SK-N-SH (cell line): ENCODE measurements around the gene PROSER2.

ENCODE experiments used
- CHD2 ChIP-seq: fragments of 150-350 bp; IDR thresholded peaks from 2 replicates; pipeline ENCODE4 v1.6.1; 2018; ENCODE audit warnings: low read length; ENCODE audit not compliant: partially characterized antibody
- EZH2phosphoT487 ChIP-seq: fragments of 200-600 bp; sonication (generic); IDR thresholded peaks from 2 replicates; pipeline ENCODE4 v1.6.1; 2017; ENCODE audit warnings: low read depth, mixed run types, mild to moderate bottlenecking, antibody characterized with exemption, moderate library complexity, borderline replicate concordance
- POLR2AphosphoS5 ChIP-seq: IDR thresholded peaks from 2 replicates; pipeline ENCODE4 v1.6.1; 2012; ENCODE audit warnings: low read depth, low read length
- RAD21 ChIP-seq: IDR thresholded peaks from 2 replicates; pipeline ENCODE4 v1.6.1; 2012; ENCODE audit warnings: mild to moderate bottlenecking, low read length
- TF ChIP-seq, protein P1 (sequence below): IDR thresholded peaks from 2 replicates; pipeline ENCODE4; 2012
- TF ChIP-seq, protein P2 (sequence below): fragments of 200-600 bp; sonication (generic); IDR thresholded peaks from 2 replicates; pipeline ENCODE4 v1.6.1; 2017; ENCODE audit warnings: antibody characterized with exemption, mild to moderate bottlenecking, moderate library complexity

DNA sequence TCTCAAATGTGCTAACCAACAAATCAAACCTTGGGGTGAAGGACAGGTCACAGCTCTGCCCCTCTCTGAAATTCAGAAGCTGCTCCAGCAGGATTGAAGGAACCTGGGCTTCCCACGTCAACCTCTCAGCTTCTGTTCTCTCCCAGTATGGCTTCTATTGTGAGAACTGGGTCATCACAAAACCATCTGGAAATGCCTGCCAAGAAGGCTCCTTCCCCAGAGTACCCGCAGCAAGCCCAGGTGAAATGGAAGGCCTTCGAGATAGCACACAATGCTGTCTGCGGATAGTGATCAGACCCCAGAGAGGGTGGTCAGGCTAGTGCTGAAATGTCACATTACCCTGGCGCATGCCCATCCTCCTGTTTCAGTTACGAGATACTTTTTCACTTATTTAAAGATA is 16.4 kb upstream of the PROSER2 start:
- TF ChIP-seq CHD2 (no peak), RAD21 (no peak), EZH2phosphoT487 (no peak), POLR2AphosphoS5 (no peak)
- TF ChIP-seq, protein P1, sequence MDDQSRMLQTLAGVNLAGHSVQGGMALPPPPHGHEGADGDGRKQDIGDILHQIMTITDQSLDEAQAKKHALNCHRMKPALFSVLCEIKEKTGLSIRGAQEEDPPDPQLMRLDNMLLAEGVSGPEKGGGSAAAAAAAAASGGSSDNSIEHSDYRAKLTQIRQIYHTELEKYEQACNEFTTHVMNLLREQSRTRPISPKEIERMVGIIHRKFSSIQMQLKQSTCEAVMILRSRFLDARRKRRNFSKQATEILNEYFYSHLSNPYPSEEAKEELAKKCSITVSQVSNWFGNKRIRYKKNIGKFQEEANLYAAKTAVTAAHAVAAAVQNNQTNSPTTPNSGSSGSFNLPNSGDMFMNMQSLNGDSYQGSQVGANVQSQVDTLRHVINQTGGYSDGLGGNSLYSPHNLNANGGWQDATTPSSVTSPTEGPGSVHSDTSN: no peak
- TF ChIP-seq, protein P2, sequence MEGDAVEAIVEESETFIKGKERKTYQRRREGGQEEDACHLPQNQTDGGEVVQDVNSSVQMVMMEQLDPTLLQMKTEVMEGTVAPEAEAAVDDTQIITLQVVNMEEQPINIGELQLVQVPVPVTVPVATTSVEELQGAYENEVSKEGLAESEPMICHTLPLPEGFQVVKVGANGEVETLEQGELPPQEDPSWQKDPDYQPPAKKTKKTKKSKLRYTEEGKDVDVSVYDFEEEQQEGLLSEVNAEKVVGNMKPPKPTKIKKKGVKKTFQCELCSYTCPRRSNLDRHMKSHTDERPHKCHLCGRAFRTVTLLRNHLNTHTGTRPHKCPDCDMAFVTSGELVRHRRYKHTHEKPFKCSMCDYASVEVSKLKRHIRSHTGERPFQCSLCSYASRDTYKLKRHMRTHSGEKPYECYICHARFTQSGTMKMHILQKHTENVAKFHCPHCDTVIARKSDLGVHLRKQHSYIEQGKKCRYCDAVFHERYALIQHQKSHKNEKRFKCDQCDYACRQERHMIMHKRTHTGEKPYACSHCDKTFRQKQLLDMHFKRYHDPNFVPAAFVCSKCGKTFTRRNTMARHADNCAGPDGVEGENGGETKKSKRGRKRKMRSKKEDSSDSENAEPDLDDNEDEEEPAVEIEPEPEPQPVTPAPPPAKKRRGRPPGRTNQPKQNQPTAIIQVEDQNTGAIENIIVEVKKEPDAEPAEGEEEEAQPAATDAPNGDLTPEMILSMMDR: no peak
